ENCODE data around the gene SLC37A4. TPM values are rescaled to one million over a fixed set of nuclear protein-coding genes. Genes with fewer than 3 reads are reported as not detected.
A peak's percentile ranks its signal among the peaks of the same experiment; 100 is the strongest.
"Not testable (repeated sequence)": the region's sequence is repeated elsewhere in the genome, so short reads cannot be mapped to it uniquely, and the experiment has no call there.

SLC37A4 gene
- total RNA-seq, 1 donor from 2014 or later: 16.0 TPM

DNA sequence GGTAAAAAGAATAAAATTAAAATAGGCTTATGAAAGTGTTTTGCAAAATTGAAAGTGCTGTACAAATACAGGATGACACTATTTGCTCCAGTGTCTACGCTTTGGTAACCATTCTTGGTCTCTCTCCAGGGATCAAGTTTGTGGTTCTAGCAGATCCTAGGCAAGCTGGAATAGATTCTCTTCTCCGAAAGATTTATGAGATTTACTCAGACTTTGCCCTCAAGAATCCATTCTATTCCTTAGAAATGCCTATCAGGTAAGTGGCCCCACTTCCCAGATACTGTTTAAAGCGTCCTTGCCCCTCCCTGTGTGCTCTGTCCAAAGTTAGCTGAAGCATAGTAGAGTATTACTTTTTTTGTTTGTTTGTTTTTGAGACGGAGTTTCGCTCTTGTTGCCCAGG, 9.0 kb downstream of the SLC37A4 start:
- no peak overlapping the region for H3K27ac ChIP-seq
- H3K4me1 ChIP-seq: peaks cover 37% of the 10 kb centered on the region

DNA sequence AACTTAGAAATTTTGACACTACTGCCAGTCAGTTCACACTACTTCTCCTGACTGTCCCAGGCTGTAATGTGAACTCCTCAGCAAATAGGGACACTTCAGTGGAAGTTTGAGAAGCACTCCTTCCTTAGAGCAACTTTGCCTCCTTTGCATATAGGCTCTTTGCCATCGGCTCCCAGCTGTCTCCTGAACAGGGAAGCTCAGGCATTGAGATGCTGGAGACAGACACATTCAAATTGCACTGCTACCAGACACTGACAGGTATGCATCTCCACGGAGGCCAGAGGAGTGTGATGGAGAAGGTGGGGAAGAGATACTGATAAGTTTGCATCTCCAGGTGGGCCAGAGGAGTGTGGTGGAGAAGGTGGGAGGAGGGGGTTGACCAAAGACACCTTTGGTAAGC, 10.7 kb downstream of the SLC37A4 start:
- peak overlapping the region; percentile 82 to 94 for H3K4me3 ChIP-seq
- intact Hi-C loops (cut with DNase I): no loop called here
- no peaks in the 10 kb centered on the region for H3K9me3 ChIP-seq
- TF ChIP-seq, protein P1, sequence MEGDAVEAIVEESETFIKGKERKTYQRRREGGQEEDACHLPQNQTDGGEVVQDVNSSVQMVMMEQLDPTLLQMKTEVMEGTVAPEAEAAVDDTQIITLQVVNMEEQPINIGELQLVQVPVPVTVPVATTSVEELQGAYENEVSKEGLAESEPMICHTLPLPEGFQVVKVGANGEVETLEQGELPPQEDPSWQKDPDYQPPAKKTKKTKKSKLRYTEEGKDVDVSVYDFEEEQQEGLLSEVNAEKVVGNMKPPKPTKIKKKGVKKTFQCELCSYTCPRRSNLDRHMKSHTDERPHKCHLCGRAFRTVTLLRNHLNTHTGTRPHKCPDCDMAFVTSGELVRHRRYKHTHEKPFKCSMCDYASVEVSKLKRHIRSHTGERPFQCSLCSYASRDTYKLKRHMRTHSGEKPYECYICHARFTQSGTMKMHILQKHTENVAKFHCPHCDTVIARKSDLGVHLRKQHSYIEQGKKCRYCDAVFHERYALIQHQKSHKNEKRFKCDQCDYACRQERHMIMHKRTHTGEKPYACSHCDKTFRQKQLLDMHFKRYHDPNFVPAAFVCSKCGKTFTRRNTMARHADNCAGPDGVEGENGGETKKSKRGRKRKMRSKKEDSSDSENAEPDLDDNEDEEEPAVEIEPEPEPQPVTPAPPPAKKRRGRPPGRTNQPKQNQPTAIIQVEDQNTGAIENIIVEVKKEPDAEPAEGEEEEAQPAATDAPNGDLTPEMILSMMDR (IDR thresholded peaks at IDR 0.05): no peak
- TF ChIP-seq POLR2AphosphoS5 (IDR thresholded peaks at IDR 0.05; ENCODE audit: insufficient read depth in 1 of 2, low read depth in 1 of 2) (no peak), POLR2A (IDR thresholded peaks at IDR 0.05) (no peak)
- peaks cover 53% of the 10 kb centered on the region for H3K4me1 ChIP-seq
- no peak overlapping the region for H3K27ac ChIP-seq
- H3K36me3 ChIP-seq: peaks cover 0 to 53% of the 10 kb centered on the region in 2 donors
- DNase-seq (ENCODE audit: extremely low spot score in 2 of 2): no peak
- no peaks in the 10 kb centered on the region for H3K27me3 ChIP-seq

More for the DNA sequence above, 9.0 kb downstream of the SLC37A4 start:
- Histone ChIP-seq H3K9me3 (no peaks in the 10 kb centered on the region), H3K27me3 (no peaks in the 10 kb centered on the region), H3K36me3 (peaks cover 0 to 44% of the 10 kb centered on the region in 2 donors), H3K4me3 (no peak overlapping the region)
- intact Hi-C loops (cut with DNase I): no loop called here
- TF ChIP-seq POLR2A (IDR thresholded peaks at IDR 0.05) (no peak), POLR2AphosphoS5 (IDR thresholded peaks at IDR 0.05; ENCODE audit: insufficient read depth in 1 of 2, low read depth in 1 of 2) (no peak)
- TF ChIP-seq, protein P1 (IDR thresholded peaks at IDR 0.05): no peak
- no peak for DNase-seq (ENCODE audit: extremely low spot score in 2 of 2)

DNA sequence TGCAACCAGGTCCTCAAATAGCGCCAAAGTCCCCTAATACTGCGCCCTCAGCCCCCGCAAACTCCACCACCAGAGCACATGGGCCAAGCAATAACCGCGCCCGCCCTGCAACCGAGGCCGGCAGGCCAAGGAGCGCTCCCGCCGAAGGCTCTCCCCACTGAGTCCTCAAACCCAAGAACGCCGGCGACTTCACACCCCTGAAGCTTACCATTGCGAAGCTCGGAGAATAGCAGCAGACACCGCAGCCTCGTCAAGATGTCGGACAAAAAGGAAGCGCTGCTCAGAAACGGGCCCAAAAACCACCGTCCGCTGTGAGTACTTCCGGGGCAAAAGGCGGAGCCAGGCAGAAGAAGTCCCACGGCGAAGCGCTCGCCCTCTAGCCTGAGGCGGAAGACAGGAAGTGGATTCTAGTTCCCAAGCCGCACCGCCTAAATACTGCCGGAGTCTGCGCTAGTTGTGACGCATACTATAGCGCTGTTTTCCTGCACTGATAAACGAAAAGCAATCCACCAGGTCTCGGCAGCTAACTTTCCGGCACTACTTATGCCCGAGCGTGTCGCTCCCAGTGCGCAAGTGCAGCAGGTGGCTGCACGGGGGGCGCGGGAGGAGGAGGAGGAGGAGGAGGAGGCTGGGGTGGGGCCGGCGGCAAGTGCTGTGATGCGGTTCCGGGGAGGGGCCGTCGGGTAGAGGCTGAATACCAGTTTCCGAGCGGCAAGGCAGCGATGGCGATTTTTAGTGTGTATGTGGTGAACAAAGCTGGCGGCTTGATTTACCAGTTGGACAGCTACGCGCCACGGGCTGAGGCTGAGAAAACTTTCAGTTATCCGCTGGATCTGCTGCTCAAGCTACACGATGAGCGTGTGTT, 12.4 kb downstream of the SLC37A4 start, which contains the start of the genes RPS25 and TRAPPC4:
RPS25 (minus strand) TSS at position 270 of the 865 bp plus-strand sequence; CDS start at position 211, 59 bp downstream.
TRAPPC4 (plus strand) TSS at position 693 of the 865 bp plus-strand sequence; CDS start at position 723, 30 bp downstream.
- H3K27ac ChIP-seq: peak within 1 kb of the TSS; percentile 89
- intact Hi-C loops (cut with DNase I): loop anchor here (1.0 kb wide), 1 partner anchor 64 kb away; no protein-coding TSS in a partner anchor
- TF ChIP-seq POLR2A (IDR thresholded peaks at IDR 0.05) (peak in 1 of 2 donors; percentile 68), POLR2AphosphoS5 (IDR thresholded peaks at IDR 0.05; ENCODE audit: insufficient read depth in 1 of 2, low read depth in 1 of 2) (peak; percentile 90 to 91)
- TF ChIP-seq, protein P1 (IDR thresholded peaks at IDR 0.05): no peak
- H3K36me3 ChIP-seq: peaks cover 0 to 49% of the 10 kb centered on the region in 2 donors
- H3K27me3 ChIP-seq: no peaks in the 10 kb centered on the region
- peaks cover 53% of the 10 kb centered on the region for H3K4me1 ChIP-seq
- DNase-seq (ENCODE audit: extremely low spot score in 2 of 2): peak in 1 of 2 donors; percentile 97
- H3K9me3 ChIP-seq: no peaks in the 10 kb centered on the region
- H3K4me3 ChIP-seq: peak within 1 kb of the TSS; percentile 82 to 94

DNA sequence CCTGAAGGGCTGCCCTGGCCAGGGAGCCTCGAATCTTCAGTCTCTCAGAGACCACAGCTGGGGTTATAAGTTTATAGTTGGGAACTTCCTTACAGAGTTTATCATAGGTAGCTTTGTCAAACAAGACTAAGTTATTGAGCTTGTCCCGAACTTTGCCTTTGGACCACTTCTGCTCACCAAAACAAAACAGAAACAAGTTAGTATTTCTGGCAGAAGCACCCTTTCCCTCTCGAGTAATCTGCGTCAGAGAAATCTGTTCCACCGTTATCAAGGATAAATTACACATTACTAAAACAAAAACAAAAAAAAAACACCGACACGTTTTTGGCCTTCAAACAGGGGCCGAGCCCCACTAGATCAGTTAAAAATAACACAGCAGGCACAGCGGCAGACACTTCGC, 13.3 kb downstream of the SLC37A4 start:
- DNase-seq (ENCODE audit: extremely low spot score in 2 of 2); H3K27me3 ChIP-seq; intact Hi-C loops (cut with DNase I); H3K9me3 ChIP-seq: not testable (repeated sequence)
- peak overlapping the region; percentile 82 to 94 for H3K4me3 ChIP-seq
- peak overlapping the region; percentile 89 for H3K27ac ChIP-seq
- H3K4me1 ChIP-seq: peaks cover 53% of the 10 kb centered on the region
- H3K36me3 ChIP-seq: peaks cover 0 to 46% of the 10 kb centered on the region in 2 donors

DNA sequence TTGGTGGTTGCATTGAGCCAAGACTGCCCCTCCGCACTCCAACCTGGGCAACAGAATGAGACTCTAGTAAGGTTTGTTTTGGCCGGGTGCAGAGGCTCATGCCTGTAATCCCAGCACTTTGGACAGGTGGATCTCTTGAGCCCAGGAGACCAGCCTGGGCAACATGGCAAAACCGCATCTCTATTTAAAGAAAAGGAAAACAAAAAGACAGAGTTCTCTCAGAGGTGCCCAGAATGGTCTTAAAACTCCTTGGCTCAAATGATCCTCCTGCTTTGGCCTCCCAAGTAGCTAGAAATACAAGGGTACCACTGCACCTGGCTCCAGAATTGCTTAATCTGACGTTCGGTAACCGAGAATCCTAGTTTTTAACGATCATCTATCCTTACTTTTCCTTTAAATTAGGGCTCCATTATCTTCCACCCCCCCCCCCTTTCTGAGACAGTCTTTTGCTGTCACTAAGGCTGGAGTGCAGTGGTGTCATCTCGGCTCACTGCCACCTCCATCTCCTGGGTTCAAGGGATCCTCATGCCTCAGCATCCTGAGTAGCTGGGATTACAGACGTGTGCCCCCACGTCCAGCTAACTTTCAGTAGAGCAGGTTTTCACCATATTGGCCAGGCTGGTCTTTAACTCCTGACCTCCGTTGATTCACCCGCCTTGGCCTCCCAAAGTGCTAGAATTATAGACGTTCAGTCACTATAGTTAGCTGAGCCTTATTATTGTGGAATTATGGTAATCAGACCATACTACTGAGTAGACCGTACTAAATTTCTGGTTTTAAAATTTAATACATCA, 14.3 kb downstream of the SLC37A4 start:
- no peaks in the 10 kb centered on the region for H3K9me3 ChIP-seq
- intact Hi-C loops (cut with DNase I): no loop called here
- H3K4me3 ChIP-seq: peak overlapping the region in 1 of 2 donors; percentile 82
- H3K36me3 ChIP-seq: peaks cover 0 to 45% of the 10 kb centered on the region in 2 donors
- no peak overlapping the region for H3K27ac ChIP-seq
- peaks cover 48% of the 10 kb centered on the region for H3K4me1 ChIP-seq
- no peaks in the 10 kb centered on the region for H3K27me3 ChIP-seq
- TF ChIP-seq POLR2AphosphoS5 (IDR thresholded peaks at IDR 0.05; ENCODE audit: insufficient read depth in 1 of 2, low read depth in 1 of 2): no peak
- TF ChIP-seq, protein P1 (IDR thresholded peaks at IDR 0.05): no peak
- TF ChIP-seq POLR2A (IDR thresholded peaks at IDR 0.05): no peak
- no peak for DNase-seq (ENCODE audit: extremely low spot score in 2 of 2)
